ENCODE results near the gene NT5DC1.
A peak's percentile ranks its signal among the peaks of the same experiment; 100 is the strongest.

The NT5DC1 gene

DNA sequence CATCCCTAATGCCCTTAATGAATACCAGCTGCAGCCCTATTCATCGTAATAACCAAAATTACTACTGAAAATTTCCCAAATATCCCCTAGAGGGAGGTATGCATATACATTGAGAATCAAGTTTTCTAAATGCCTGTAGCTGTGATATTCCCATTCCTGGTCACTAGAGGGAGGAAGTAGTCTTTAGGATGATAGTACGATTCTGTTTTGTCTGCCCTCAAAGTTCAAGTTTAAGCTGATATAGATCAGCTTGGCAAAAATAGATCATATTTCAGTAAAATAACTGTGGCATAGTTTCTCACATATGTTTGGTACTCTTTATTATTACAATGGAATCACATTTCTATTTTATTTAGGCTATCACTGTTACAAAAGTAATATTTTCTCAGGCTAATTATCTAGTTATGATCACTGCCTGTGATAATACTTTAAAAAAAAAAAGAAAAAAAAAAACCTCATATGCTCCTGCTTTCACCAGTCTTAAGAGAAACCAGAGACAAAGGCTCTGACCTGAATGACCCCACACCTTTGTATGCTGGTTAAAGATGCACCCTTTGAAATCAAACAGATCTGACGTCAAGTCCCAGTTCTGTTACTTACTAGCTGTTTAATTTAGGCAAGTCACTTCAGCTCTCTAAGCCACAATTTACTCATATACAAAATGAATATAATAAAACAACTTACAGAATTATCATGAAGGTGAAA lies 168.1 kb downstream of the NT5DC1 start (continued):
- TF ChIP-seq, protein P1, sequence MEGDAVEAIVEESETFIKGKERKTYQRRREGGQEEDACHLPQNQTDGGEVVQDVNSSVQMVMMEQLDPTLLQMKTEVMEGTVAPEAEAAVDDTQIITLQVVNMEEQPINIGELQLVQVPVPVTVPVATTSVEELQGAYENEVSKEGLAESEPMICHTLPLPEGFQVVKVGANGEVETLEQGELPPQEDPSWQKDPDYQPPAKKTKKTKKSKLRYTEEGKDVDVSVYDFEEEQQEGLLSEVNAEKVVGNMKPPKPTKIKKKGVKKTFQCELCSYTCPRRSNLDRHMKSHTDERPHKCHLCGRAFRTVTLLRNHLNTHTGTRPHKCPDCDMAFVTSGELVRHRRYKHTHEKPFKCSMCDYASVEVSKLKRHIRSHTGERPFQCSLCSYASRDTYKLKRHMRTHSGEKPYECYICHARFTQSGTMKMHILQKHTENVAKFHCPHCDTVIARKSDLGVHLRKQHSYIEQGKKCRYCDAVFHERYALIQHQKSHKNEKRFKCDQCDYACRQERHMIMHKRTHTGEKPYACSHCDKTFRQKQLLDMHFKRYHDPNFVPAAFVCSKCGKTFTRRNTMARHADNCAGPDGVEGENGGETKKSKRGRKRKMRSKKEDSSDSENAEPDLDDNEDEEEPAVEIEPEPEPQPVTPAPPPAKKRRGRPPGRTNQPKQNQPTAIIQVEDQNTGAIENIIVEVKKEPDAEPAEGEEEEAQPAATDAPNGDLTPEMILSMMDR (tag by site-specific recombination; IDR thresholded peaks at IDR 0.05), result peak; percentile 76
- no peak for TF ChIP-seq MZF1 (tag by site-specific recombination; IDR thresholded peaks at IDR 0.05; ENCODE audit: borderline replicate concordance)
- TF ChIP-seq, protein P2, sequence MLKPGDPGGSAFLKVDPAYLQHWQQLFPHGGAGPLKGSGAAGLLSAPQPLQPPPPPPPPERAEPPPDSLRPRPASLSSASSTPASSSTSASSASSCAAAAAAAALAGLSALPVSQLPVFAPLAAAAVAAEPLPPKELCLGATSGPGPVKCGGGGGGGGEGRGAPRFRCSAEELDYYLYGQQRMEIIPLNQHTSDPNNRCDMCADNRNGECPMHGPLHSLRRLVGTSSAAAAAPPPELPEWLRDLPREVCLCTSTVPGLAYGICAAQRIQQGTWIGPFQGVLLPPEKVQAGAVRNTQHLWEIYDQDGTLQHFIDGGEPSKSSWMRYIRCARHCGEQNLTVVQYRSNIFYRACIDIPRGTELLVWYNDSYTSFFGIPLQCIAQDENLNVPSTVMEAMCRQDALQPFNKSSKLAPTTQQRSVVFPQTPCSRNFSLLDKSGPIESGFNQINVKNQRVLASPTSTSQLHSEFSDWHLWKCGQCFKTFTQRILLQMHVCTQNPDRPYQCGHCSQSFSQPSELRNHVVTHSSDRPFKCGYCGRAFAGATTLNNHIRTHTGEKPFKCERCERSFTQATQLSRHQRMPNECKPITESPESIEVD (tag by site-specific recombination; IDR thresholded peaks at IDR 0.05), result peak; percentile 36; the same call in 1 of the 2 replicates
- TF ChIP-seq ZNF660 (tag by site-specific recombination; IDR thresholded peaks at IDR 0.05), result peak; percentile 90
- TF ChIP-seq ZNF366 (tag by site-specific recombination; conservative IDR thresholded peaks at IDR 0.05), result peak; percentile 35; the same call in 1 of the 2 replicates

- TF ChIP-seq ZNF501 (tag by site-specific recombination; IDR thresholded peaks at IDR 0.05) (no peak), ZNF514 (tag by site-specific recombination; IDR thresholded peaks at IDR 0.05) (no peak), YY1 (tag by site-specific recombination; IDR thresholded peaks at IDR 0.05) (no peak)
- ChIA-PET CTCF (interaction anchor here (0.7 to 9.1 kb wide), 11 partner anchors 8 to 374 kb away, joined by 3 to 159 read pairs (median 4); partner anchors contain the start of gene TSPYL1), POLR2A (interaction anchor here (1.2 to 1.5 kb wide), 2 partner anchors 9 to 17 kb away, joined by 4 read pairs; partner anchors contain the start of genes TSPYL1 and TSPYL4)
- Histone ChIP-seq H3K4me1 (ENCODE audit: control insufficient read depth, insufficient read depth, low read length) (peaks cover 4% of the 10 kb centered on the region; the same call in 1 of the 2 replicates), H3K9me3 (ENCODE audit: control insufficient read depth, insufficient read depth, low read depth, low read length) (no peaks in the 10 kb centered on the region), H3K4me3 (ENCODE audit: low read depth, low read length) (no peak overlapping the region), H3K27ac (ENCODE audit: extremely low read depth, low read depth, low read length) (no peak overlapping the region), H3K36me3 (ENCODE audit: control insufficient read depth in 2 of 2, insufficient read depth in 1 of 2, low read length in 2 of 2) (peaks cover 6 to 61% of the 10 kb centered on the region in 2 experiments)
Measured at GRCh38 chr6:116271149-116271708, 170.6 kb downstream of the NT5DC1 start.

- no peaks in the 10 kb centered on the region for H3K9me3 ChIP-seq (ENCODE audit: control insufficient read depth, insufficient read depth, low read depth, low read length)
- peak; percentile 22; the same call in 1 of the 2 replicates for TF ChIP-seq IKZF3 (tag by site-specific recombination; IDR thresholded peaks at IDR 0.05)
- no peak for TF ChIP-seq ZFP3 (tag by site-specific recombination; IDR thresholded peaks at IDR 0.05; ENCODE audit: low read depth)
- H3K36me3 ChIP-seq (ENCODE audit: control insufficient read depth in 2 of 2, insufficient read depth in 1 of 2, low read length in 2 of 2), result peaks cover 11 to 56% of the 10 kb centered on the region in 2 experiments
- H3K27ac ChIP-seq (ENCODE audit: extremely low read depth, low read depth, low read length), result no peak overlapping the region
- CTCF ChIA-PET, result interaction anchor here (0.7 to 5.4 kb wide), 6 partner anchors 9 to 503 kb away, joined by 3 to 78 read pairs (median 4); no protein-coding TSS in a partner anchor
- POLR2A ChIA-PET, result interaction anchor here (0.7 to 4.7 kb wide), 4 partner anchors 8 to 294 kb away, joined by 6 to 31 read pairs (median 19); partner anchors contain the start of genes RWDD1 and TSPYL4
- peak overlapping the region; percentile 97 for H3K4me3 ChIP-seq (ENCODE audit: low read depth, low read length)
- H3K4me1 ChIP-seq (ENCODE audit: control insufficient read depth, insufficient read depth, low read length), result peaks cover 4% of the 10 kb centered on the region; the same call in 1 of the 2 replicates
Measured at GRCh38 chr6:116277124-116277523, 176.5 kb downstream of the NT5DC1 start.

- CTCF ChIA-PET, result interaction anchor here (1.3 to 5.4 kb wide), 5 partner anchors 10 to 282 kb away, joined by 5 to 78 read pairs (median 14); no protein-coding TSS in a partner anchor
- TF ChIP-seq, protein P3, sequence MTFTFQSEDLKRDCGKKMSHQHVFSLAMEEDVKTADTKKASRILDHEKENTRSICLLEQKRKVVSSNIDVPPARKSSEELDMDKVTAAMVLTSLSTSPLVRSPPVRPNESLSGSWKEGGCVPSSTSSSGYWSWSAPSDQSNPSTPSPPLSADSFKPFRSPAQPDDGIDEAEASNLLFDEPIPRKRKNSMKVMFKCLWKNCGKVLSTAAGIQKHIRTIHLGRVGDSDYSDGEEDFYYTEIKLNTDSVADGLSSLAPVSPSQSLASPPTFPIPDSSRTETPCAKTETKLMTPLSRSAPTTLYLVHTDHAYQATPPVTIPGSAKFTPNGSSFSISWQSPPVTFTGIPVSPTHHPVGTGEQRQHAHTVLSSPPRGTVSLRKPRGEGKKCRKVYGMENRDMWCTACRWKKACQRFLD (tag by site-specific recombination; IDR thresholded peaks at IDR 0.05), result no peak
- TF ChIP-seq SCRT2 (tag by site-specific recombination; IDR thresholded peaks at IDR 0.05) (peak; percentile 97), SCRT1 (tag by site-specific recombination; IDR thresholded peaks at IDR 0.05; ENCODE audit: borderline replicate concordance) (peak; percentile 89)
- POLR2A ChIA-PET, result interaction anchor here (1.0 to 4.7 kb wide), 6 partner anchors 10 to 293 kb away, joined by 4 to 31 read pairs (median 12); partner anchors contain the start of genes DSE, RWDD1 and TSPYL4
- peak overlapping the region; percentile 97 for H3K4me3 ChIP-seq (ENCODE audit: low read depth, low read length)
- H3K4me1 ChIP-seq (ENCODE audit: control insufficient read depth, insufficient read depth, low read length), result peaks cover 4% of the 10 kb centered on the region; the same call in 1 of the 2 replicates
- peaks cover 11 to 43% of the 10 kb centered on the region in 2 experiments; a peak in 2 of 3 replicates for H3K36me3 ChIP-seq (ENCODE audit: control insufficient read depth in 2 of 2, insufficient read depth in 1 of 2, low read length in 2 of 2)
- no peaks in the 10 kb centered on the region for H3K9me3 ChIP-seq (ENCODE audit: control insufficient read depth, insufficient read depth, low read depth, low read length)
- peak overlapping the region; percentile 94; the same call in 1 of the 2 replicates for H3K27ac ChIP-seq (ENCODE audit: extremely low read depth, low read depth, low read length)
Measured at GRCh38 chr6:116278481-116278829, 177.8 kb downstream of the NT5DC1 start.
